ENCODE data around the gene OTOF. TPM values are rescaled to one million over a fixed set of nuclear protein-coding genes. Genes with fewer than 3 reads are reported as not detected.

Gene OTOF
- total RNA-seq, 1 donor from 2014 or later: not detected

DNA sequence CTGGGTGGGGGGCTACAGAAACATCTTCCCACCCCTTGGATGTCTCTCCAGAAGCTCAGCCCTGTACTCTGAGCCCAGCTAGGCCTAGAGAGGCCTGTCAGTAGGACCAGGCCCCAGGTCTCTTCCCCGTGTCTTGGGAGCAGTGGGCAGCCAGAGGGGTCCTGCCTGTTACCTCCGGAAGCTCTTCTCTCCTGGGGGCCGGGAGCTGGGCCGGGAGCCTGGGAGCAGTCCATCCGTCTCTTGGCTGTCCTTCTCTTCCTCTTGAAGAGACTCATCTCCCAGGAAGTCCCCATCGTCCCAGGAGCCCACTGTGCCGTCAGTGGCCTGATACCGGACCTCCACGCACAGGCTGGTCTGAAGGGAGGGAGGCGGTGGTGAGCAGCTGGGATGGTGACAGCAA, 38.3 kb upstream of the OTOF start:
- no peak for DNase-seq (ENCODE audit: low read depth)
- Histone ChIP-seq H3K36me3 (ENCODE audit: control insufficient read depth, insufficient read depth, low read length) (no peaks in the 10 kb centered on the region), H3K4me3 (ENCODE audit: low read depth, low read length) (no peak overlapping the region), H3K27me3 (ENCODE audit: control insufficient read depth, insufficient read depth, low read length) (peaks cover 33% of the 10 kb centered on the region)
- TF ChIP-seq, protein P1, sequence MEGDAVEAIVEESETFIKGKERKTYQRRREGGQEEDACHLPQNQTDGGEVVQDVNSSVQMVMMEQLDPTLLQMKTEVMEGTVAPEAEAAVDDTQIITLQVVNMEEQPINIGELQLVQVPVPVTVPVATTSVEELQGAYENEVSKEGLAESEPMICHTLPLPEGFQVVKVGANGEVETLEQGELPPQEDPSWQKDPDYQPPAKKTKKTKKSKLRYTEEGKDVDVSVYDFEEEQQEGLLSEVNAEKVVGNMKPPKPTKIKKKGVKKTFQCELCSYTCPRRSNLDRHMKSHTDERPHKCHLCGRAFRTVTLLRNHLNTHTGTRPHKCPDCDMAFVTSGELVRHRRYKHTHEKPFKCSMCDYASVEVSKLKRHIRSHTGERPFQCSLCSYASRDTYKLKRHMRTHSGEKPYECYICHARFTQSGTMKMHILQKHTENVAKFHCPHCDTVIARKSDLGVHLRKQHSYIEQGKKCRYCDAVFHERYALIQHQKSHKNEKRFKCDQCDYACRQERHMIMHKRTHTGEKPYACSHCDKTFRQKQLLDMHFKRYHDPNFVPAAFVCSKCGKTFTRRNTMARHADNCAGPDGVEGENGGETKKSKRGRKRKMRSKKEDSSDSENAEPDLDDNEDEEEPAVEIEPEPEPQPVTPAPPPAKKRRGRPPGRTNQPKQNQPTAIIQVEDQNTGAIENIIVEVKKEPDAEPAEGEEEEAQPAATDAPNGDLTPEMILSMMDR (IDR thresholded peaks at IDR 0.05; ENCODE audit: insufficient read depth, low read length, poor library complexity, severe bottlenecking): no peak

DNA sequence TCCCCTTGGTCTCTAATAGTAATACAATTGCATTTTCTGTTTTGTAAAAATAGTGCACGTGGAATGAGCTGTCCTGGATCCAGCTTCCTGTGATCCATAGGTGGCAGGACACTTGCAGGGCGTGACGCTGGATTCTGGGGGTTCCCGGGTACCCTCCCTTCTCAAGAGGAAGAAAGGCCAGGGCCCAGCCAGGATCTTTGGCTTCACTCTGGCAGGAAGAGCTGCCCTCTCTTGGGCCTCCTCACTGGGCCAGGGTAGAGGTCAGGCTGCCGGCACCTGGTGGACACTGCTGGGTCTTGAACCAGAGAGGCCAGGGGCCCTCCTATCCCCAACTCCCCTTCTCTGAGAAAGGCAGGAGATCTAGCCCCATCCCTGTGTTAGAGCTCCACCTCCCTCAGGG, 37.8 kb upstream of the OTOF start:
- Histone ChIP-seq H3K4me3 (ENCODE audit: low read depth, low read length) (no peak overlapping the region), H3K36me3 (ENCODE audit: control insufficient read depth, insufficient read depth, low read length) (no peaks in the 10 kb centered on the region), H3K27me3 (ENCODE audit: control insufficient read depth, insufficient read depth, low read length) (peaks cover 29% of the 10 kb centered on the region)
- DNase-seq (ENCODE audit: low read depth): no peak
- TF ChIP-seq, protein P1 (IDR thresholded peaks at IDR 0.05; ENCODE audit: insufficient read depth, low read length, poor library complexity, severe bottlenecking): no peak

- no peak overlapping the region for H3K4me3 ChIP-seq (ENCODE audit: low read depth, low read length)
- no peak for DNase-seq (ENCODE audit: low read depth)
- TF ChIP-seq, protein P1 (IDR thresholded peaks at IDR 0.05; ENCODE audit: insufficient read depth, low read length, poor library complexity, severe bottlenecking): no peak
- H3K36me3 ChIP-seq (ENCODE audit: control insufficient read depth, insufficient read depth, low read length): no peaks in the 10 kb centered on the region
- H3K27me3 ChIP-seq (ENCODE audit: control insufficient read depth, insufficient read depth, low read length): peaks cover 19% of the 10 kb centered on the region
Observed at GRCh38 chr2:26514045-26514444, 36.1 kb upstream of the OTOF start.

DNA sequence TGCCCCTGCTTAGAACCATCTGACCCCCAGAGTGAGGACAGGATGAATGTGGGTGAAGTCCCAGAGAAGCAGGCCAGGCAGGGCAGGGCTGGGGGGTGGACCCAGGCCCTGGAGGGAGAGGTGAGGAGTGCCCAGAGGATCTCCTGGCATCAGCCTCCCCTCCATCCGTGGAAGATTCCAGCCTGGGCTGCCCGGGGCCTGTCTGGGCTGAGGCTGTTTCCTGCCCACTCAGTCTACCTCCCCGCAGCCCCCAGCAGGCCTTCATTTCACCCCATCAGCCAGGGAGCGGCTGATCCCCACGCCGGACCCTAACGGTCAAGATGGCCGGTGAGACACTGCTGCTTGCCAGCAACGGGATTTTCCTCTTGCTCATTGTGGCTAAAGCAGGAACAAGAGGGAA, 35.3 kb upstream of the OTOF start:
- DNase-seq (ENCODE audit: low read depth): no peak
- TF ChIP-seq, protein P1 (IDR thresholded peaks at IDR 0.05; ENCODE audit: insufficient read depth, low read length, poor library complexity, severe bottlenecking): no peak
- no peaks in the 10 kb centered on the region for H3K36me3 ChIP-seq (ENCODE audit: control insufficient read depth, insufficient read depth, low read length)
- peaks cover 15% of the 10 kb centered on the region for H3K27me3 ChIP-seq (ENCODE audit: control insufficient read depth, insufficient read depth, low read length)
- no peak overlapping the region for H3K4me3 ChIP-seq (ENCODE audit: low read depth, low read length)

DNA sequence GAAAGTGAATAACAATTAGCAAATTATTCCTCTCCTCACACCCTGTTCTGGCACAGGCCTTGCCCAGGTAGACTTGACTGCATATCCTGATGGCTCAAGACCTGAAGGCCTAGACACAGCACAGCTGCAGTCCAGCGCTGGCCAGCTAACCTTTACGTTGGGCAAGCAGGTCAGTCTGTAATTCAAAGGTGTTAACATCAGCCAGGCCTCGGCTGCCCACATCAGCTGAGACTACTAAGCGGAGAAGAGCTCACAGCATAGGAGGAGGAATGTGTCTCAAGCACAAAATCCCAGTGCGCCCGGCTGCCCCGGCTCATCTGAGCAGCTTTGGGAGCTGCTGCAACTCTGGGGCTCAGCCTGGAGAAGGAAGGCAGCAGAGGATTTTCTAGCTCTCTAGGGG, 33.5 kb upstream of the OTOF start:
- peaks cover 13% of the 10 kb centered on the region for H3K27me3 ChIP-seq (ENCODE audit: control insufficient read depth, insufficient read depth, low read length)

More for the DNA sequence above, 33.5 kb upstream of the OTOF start:
- no peak for DNase-seq (ENCODE audit: low read depth)
- TF ChIP-seq, protein P1 (IDR thresholded peaks at IDR 0.05; ENCODE audit: insufficient read depth, low read length, poor library complexity, severe bottlenecking): no peak
- Histone ChIP-seq H3K4me3 (ENCODE audit: low read depth, low read length) (no peak overlapping the region), H3K36me3 (ENCODE audit: control insufficient read depth, insufficient read depth, low read length) (no peaks in the 10 kb centered on the region)

All from kidney epithelial cell (primary cell).